Non-pigmented ciliary epithelial cell (primary cell): Measurements from ENCODE around the gene BTG1.
"Not testable (repeated sequence)": the region's sequence is repeated elsewhere in the genome, so short reads cannot be mapped to it uniquely, and the experiment has no call there.

Source experiments
- DNase-seq: peaks from one replicate; pipeline ENCODE4 v3.0.0-alpha.2; 2010; ENCODE audit warnings: low read depth

BTG1 gene

DNA sequence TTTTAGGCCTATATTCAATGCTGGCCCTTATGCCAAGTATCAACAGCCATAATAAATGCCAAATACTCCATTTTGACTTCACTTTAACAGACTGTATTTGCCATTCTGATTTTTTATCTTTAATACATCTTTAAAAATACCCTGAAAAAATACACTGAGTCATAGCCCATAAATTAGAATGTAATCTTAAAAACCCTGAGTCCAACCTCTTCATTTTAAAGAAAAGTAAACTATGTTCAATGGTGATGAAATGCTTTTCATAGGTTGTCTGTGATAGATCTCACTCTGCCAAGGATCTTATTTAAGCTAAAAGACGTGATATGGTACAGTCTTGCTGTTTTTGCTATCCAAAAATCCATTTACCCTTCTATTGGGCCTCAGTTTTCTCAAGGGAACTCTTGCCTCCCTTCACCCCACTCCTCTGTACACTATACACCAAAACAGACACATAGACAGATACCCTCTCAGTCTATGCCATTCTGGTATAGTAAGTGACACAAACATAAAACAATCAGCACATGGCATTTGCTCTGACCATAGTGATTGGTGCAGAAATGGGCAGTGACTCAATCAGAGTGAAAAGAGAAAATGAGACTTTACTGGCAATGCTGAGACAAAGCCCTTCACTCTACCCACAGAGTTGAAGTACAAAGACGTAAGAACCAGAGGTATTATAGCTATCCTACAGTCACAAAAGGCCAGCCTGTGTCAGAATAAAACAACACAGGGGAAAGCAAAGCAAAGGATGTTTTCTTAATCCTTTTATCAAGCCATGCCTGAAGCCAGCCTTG is 49.1 kb downstream of the BTG1 start:
- no peak for DNase-seq

DNA sequence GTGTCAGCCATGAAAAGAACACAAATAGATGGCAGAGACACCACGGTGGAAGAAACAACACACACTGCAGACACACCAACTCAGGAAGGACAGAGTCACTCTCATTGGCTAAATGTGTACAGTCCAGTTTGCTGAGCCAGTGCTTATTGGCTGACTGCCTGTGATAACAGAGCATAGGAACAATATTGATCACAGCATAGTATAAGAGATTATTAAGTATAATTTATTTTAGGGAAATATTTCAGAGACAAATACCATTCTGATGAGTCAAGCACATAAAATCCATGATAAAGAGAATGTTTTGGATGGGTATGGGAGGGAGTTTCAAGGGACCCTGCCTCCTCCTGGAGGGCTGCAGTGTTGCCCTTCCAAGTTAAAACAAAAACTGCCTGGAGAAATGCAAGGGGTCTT is 50.9 kb downstream of the BTG1 start:
- DNase-seq = no peak

DNA sequence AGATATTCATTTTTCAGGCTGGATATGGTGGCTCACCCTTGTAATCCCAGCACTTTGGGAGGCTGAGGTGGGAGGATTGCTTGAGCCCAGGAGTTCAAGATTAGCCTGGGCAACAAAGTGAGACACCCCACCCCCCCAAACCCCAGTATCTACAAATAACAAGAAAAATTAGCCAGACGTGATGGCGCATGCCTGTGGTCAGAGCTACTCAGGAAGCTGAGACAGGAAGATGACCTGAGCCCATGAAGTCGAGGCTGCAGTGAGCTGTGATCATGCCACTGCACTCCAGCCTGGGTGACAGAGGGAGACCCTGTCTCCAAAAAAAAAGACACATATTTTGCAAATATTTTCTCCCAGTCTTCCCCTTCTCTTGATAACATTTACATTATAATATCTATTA is 51.3 kb downstream of the BTG1 start:
- DNase-seq = not testable (repeated sequence)
